ENCODE data around the gene FSTL5. TPM values are rescaled to one million over a fixed set of nuclear protein-coding genes. Genes with fewer than 3 reads are reported as not detected.
A peak's percentile ranks its signal among the peaks of the same experiment; 100 is the strongest.
"Not testable (repeated sequence)": the region's sequence is repeated elsewhere in the genome, so short reads cannot be mapped to it uniquely, and the experiment has no call there.

Gene FSTL5
- polyA plus RNA-seq, 5 donors: 0.22 to 0.81 (median 0.33) TPM

DNA sequence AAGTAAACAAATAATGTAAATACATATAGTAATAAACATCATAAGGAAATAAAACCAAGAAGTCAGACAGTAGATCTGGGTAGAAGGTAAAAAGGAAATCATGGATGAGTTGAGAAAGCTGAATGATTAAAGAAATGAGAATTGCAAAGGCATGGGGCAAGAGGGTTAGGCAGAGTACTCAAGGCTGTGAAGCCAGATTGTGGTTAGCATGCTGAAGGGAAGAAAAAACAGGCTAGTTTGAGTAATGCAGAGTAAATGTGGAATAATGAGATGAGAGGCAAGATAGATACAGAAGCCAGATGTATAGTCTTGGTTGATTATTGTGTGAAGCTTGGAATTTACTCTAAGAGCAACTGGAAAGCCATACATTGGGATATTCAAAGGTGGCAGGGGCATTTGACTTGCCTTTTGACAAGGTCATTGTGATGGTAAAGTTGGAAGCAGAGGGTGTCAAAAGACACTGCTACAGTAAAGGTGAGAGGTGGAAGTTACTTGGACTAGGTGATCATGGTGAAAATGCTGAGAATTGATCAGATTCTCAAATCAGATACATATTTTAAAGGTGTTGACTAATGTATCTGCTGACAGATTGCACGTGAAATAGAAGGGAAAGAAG is 307.0 kb downstream of the FSTL5 start:
- no peak for DNase-seq

GRCh38 chr4:161850631-161851030 is 313.2 kb downstream of the FSTL5 start:
- no peak for DNase-seq

GRCh38 chr4:161841759-161842158 is 322.0 kb downstream of the FSTL5 start:
- no peak for DNase-seq

DNA sequence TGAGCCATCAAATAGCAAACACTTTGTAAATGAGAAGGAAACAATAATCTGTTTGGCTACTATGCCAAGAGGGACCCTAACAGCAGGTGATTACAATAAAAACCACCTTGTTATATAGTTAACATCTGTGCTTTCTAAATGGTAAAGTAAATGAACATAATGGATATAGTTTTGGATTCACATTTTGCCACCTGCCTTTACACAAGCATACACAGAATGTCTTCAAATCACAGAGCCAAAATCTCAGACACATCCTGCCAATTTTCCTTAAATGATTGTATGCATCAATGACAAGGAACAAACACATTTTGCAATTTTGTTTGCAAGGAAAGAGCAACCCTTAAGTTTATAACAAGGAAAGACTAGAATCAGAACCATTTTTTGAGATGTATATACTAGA is 334.2 kb downstream of the FSTL5 start:
- DNase-seq: no peak

DNA sequence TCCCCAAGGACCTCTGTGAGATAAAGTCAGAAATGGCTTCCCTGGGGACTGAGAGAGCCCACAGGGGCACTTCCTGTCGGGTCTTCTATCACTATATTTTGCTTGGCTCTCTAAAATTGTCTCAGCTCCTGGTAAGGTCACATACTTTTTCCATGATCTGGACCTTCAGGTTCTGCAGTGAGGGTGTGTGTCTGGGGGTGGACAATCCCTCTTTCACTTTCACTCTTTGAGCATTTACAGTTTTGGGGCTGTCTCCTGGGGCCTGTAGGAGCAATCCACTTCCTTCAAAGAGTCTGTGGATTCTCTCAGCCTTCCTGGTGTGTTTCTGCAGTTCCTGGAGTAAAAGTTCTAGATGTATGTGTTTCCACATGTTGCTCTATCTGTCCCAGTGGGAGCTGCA is 335.7 kb downstream of the FSTL5 start:
- no peak for DNase-seq

DNA sequence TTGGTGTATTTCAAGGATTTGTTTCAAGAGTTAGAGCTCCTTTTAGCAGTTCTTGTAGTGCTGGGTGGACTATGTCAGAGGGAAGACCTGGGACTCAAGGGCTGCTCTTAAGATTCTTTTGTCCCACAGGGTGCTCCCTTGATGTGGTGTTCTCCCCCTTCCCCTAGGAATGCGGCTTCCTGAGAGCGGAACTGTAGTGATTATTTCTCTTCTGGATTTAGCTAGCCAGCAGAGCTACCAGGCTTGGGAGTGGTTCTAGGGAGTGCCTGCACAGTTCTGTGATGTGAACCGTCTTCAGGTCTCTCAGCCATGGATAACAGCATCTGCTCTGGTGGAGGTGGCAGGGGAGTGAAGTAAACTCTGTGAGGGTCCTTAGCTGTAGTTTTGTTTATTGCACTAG is 336.8 kb downstream of the FSTL5 start:
- no peak for DNase-seq

GRCh38 chr4:161823450-161823849 is 340.4 kb downstream of the FSTL5 start:
- no peak for DNase-seq

DNA sequence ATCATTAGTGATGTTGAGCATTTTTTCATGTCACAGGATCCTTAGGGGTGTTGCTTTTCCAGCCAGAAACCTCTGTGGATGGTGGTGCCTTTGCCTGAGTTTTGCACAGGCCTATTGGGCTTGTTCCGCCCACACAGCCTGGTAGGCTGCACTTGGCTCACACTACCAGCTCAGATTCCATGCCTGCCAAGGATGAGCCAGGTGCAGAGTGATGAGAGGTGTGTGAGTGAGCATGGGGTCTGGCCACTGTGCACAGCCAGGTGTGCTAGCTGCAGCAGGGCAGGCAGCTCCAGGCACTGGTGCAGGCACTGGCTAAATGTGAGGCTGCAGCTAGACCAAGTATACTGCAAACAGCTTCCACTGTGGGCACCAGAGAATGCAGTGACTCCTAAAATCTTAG is 341.6 kb downstream of the FSTL5 start:
- no peak for DNase-seq

- no peak for DNase-seq
These were observed 345.9 kb downstream of the FSTL5 start for GRCh38 chr4:161817914-161818313.

GRCh38 chr4:161816958-161817357 is 346.8 kb downstream of the FSTL5 start:
- no peak for DNase-seq

DNA sequence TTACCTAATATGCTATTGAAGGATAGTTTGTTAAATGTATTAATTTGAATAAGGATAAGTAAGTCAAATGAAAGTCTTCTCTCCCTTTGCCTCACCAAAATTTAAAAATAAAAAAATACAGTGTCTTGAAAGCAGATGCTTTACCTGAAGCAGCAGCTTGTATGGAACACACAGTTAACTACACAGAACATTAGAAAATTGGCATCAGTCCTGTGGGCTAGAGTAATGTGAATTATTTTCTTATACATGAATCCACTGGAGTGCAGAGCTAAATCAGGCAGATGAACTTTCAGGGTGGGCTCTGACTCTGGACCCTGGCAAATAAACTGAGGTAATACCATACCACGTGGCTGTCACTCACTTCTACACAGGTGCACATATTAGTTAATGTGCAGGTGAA is 348.0 kb downstream of the FSTL5 start:
- no peak for DNase-seq

DNA sequence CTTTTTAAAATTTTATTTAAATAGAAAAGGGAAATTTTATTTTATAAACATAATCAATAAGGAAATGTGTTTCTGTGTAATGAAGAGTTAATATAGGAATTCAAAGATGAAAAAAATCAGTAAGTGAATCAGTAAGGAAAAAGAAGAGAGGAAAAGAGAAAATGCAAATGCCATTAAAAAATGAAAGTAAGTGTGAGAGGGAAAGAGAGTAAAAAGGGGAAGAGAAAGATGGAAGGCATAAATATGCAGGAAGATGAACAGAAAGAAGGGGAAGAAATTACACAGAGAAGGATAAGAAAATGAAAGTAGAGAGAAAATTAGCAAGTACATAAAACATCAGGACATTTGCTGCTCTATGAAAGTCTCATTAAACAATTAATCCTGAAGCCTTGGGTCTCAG is 349.9 kb downstream of the FSTL5 start:
- no peak for DNase-seq

DNA sequence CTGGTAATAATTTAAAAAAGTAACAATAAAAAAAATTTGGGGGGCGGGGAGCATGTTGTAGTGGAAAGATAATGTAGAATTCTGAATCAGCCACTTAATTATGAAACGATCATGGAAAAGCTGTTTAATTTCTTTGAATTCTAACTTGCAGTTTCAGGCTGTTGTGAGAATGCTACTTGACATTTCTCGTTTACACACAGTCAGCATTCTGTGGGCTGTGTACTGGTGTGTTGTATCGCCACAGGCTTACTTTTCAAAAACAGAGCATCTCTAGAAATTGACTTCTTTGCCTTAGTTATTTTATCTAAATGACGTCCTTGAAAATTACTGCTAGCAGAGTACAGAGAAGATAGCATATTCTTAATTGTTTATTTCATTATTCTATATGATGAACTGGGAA is 350.4 kb downstream of the FSTL5 start:
- DNase-seq: no peak

GRCh38 chr4:161803171-161803570 is 360.6 kb downstream of the FSTL5 start:
- no peak for DNase-seq

DNA sequence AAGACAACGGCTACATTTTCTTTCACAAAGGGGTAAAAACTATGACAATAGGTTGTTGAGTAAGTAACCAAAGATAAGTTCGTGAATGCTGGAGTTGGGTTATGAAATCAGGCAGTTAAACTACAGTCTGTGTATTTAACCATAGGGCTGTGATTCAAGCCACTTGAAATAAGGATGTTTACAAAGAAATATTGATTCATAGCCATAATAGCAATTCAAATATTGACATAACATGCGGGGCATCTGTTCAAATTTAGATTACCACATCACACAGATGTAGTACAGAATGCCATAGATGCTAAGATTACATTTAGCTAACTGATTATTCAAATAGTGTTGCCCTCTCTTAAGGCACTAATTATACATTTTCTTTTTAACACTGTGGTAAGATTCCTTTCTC is 364.1 kb downstream of the FSTL5 start:
- DNase-seq: no peak

DNA sequence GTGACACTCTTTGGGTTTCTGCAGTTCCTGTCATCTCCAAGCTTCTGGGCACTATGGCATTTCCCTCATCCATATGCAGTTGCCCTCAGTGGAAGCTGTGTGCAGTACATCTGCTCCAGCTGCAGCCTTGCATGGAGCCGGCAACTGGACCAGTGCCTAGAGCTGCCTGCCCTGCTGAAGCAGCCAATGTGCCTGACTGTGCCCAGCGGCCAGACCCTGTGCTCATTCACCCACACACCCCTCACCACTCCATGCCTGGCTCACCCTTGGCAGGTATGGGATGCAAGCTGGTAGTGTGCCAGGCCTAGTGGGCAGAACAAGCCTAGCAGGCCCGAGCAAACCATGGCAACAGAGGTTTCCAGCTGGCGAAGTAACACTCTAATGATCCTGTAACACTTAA is 370.8 kb downstream of the FSTL5 start:
- no peak for DNase-seq

- no peak for DNase-seq
These were observed 371.8 kb downstream of the FSTL5 start for GRCh38 chr4:161791796-161792556.

DNA sequence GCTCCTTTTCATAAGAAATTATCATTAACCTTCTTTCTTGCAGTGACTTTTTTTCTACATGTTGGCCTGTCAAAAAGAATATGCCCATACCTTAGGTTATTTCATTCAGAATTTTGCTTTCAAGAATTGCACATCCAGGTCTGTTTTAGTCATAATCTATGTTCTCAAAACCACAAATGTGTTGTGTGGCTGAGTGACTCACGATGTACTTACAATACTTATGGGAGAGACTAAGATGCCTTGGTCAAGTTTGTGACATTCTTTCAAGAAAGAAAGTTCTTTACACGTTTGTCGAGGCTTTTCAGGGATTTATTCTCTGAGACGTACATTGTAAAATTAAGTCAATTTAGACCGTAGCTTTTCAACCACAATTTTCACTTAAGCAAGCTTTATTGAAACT is 396.7 kb downstream of the FSTL5 start:
- no peak for DNase-seq

DNA sequence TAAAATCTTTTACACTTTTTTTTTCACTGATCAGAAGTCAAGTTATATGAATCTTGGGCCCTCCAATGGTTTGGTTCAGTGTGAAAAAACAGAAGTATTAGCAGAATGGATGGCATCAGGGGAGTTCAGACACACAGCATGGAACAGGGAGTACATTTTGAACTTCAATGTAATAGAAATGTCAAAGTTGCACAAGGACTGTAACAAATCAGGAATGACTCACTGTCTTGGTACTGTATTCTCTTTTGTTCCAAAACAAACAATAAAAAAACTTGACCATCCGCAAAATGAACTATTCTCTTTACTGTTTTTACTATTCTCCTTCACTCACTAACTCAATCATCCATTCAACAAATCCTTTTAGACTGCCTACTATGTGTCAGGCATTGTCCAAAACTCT is 401.0 kb downstream of the FSTL5 start:
- no peak for DNase-seq

GRCh38 chr4:161760008-161760407 is 403.8 kb downstream of the FSTL5 start:
- no peak for DNase-seq

- not testable (repeated sequence) for DNase-seq
These were observed 405.4 kb downstream of the FSTL5 start for GRCh38 chr4:161758412-161758811.

GRCh38 chr4:161728929-161729328 is 434.9 kb downstream of the FSTL5 start:
- no peak for DNase-seq

GRCh38 chr4:161721947-161722346 is 441.9 kb downstream of the FSTL5 start:
- peak; percentile 15 to 24 for DNase-seq

DNA sequence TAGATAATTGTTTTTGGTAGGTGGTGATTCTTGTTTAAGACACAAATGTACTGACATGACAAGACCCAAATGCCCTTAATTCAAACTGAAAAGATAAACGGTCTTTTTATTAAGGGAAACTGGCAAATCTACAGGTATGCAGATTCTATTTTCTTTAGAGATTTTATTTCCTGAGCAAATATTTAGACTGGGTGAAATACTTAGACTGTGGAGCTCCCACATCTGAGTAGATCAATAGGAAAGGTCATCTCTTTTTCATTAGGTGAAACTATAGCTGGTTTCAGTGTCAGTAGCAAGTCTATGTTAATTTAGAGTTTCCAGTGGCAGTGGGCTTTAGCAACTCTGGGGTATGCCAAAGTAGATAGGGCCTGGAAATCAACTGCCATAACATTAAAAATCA is 446.7 kb downstream of the FSTL5 start:
- DNase-seq: no peak
